ENCODE measurements around the gene LRCH4. TPM values are rescaled to one million over a fixed set of nuclear protein-coding genes. Genes with fewer than 3 reads are reported as not detected.

Gene LRCH4
- total RNA-seq, 4 donors from 2014 or later: 28.0 to 73.6 (median 51.3) TPM

- TF ChIP-seq CTCF (IDR thresholded peaks at IDR 0.05; ENCODE audit: low read depth): no peak
Observed at GRCh38 chr7:100553032-100553431, 32.9 kb downstream of the LRCH4 start.

DNA sequence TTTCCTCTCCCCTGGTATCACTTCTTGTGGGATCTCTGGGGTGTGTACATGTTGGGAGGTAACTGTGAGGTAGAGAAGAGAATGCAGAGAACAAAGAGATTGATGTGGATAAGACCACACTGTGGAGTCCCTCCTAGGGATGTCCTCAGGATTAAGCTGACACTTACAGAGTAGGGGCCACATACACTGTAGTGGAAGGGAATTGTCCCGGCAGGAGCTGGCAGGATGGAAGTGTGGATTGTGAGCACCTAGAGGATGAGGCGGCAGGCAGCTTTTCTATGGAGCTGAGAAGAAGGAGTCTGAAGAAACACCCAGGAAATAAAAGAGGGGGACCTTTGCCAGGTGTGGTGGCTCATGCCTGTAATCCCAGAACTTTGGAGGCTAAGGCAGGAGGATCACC, 33.4 kb downstream of the LRCH4 start:
- TF ChIP-seq CTCF (IDR thresholded peaks at IDR 0.05; ENCODE audit: low read depth): no peak

DNA sequence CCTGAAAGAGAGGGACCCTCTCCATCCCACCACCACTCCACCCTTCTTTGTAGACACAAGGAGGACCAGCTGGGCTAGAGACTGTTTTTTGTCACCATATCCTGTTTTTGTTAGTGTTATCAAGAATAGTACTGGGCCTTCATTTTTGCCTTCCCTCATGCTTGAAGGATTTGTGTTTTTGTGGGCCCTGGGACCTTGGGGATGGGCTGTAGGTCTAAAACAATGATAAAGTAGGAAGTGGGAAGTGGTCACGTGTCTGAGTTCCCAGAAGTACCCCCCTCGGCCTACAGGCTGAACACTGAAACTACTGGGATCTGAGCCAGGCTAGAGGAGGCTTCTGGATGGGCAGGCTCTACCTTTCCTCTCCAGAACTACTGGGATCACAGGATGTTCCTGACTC, 38.1 kb downstream of the LRCH4 start:
- TF ChIP-seq CTCF (IDR thresholded peaks at IDR 0.05; ENCODE audit: low read depth): no peak

GRCh38 chr7:100546926-100547800, 38.8 kb downstream of the LRCH4 start:
- TF ChIP-seq CTCF (IDR thresholded peaks at IDR 0.05; ENCODE audit: low read depth): no peak

DNA sequence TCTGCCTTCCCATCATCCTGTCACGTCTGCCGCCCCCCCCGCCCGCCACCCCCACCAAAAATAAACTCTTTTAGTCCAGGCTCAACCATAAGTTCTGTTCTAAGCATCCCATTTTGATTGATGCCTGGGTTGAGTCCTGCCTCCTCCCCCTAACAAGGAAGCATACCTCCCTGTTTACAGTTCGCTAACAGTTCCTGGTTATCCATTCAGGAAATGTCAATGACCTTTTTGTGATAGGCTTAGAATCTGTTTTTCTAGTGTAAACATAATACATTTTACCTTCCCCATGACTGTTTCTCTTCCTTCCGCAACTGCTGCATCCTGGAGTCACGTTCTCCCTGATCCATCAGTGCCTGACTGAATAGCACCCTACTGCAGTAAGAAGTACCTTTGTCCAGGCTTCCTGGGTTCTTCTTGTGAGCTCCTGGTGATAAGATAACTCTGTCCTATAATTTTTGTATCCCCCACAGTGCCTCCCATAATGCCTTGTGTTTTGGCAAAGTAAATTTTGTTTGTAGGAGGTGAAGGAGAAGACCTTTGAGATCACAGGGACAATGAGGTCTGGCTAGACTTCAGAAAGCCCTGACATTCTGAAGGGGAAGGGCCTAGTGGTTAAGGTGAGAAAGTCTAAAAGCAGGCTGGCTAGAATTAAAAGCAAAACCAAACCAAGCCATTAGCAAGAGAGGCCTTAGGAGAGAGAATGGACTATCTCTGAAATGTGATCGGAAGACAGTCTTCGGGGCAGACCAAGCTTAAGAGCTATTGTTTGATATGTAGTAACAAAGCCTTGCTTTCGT, 39.6 kb downstream of the LRCH4 start:
- TF ChIP-seq CTCF (IDR thresholded peaks at IDR 0.05; ENCODE audit: low read depth): no peak

GRCh38 chr7:100545360-100546128, 40.4 kb downstream of the LRCH4 start:
- TF ChIP-seq CTCF (IDR thresholded peaks at IDR 0.05; ENCODE audit: low read depth): no peak
